Measurements from ENCODE around the gene ALDH3A1. TPM values are rescaled to one million over a fixed set of nuclear protein-coding genes. Genes with fewer than 3 reads are reported as not detected.

ALDH3A1 gene
- total RNA-seq, 1 experiment from 2014 or later, result 0.39 TPM

DNA sequence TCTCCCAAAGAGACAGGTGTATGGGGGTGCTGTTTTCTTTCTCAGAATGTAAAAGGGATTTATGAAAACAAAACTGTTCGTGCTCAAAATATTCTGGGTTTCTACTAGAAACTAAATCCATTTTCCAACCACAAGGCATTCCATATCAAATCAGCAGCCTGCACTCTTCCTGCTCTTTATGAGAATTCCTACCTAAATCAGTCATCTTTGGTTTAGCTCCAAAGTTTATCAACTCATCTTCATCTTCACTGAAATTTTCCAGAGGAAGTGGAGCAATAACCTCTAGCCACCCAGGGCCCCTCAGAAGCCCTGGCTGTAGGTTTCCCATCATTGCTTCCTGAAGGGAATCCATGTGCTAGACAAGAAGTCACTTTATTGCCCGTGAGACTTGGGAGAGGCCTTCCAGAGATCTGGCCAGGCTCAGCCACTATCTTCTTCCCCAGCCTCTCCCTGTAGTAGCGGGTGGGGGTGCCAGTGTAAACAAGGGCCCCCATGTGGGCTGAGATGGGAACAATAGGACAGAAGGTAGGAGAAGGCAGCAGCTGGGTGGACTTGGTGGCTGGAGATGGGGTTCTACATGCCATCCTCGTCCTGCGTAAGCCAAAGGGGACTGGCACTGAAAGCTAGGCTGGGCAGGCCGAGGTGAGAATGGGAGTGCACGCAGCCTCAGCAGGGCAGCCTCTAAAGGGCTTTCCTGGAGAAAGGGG is 22.0 kb upstream of the ALDH3A1 start:
- no peaks in the 10 kb centered on the region for H3K23me2 ChIP-seq (ENCODE audit: insufficient read length, low read depth, low read length, poor library complexity, severe bottlenecking)
- no peak overlapping the region for H2AK5ac ChIP-seq (ENCODE audit: insufficient read length, low read length)
- no peak overlapping the region for H2BK15ac ChIP-seq (ENCODE audit: low read depth, low read length)
- Mint-ChIP-seq H3K36me3 (ENCODE audit: insufficient read depth in 1 of 3, low read depth in 3 of 3) (no peaks in the 10 kb centered on the region), H3K4me3 (no peak overlapping the region), H3K4me1 (peaks cover 2 to 3% of the 10 kb centered on the region in 2 experiments; a peak in 3 of 4 replicates), H3K27me3 (ENCODE audit: low read depth) (no peaks in the 10 kb centered on the region; the same call in 1 of the 2 replicates), H3K27ac (no peak overlapping the region), H3K9me3 (no peaks in the 10 kb centered on the region)
- no peak overlapping the region for H3K14ac ChIP-seq (ENCODE audit: insufficient read depth, low read length)
- no peak overlapping the region for H3K56ac ChIP-seq (ENCODE audit: insufficient read length, low read depth, low read length)
- H4K20me1 ChIP-seq (ENCODE audit: control insufficient read depth, insufficient read depth, insufficient read length), result no peaks in the 10 kb centered on the region
- no peak overlapping the region for H2BK5ac ChIP-seq (ENCODE audit: insufficient read length, low read length)
- H3K4me2 ChIP-seq (ENCODE audit: insufficient read depth, insufficient read length, low read length), result no peak overlapping the region
- H4K8ac ChIP-seq (replicated peaks; ENCODE audit: insufficient read length, low read depth, low read length), result no peak overlapping the region
- TF ChIP-seq, protein P1, sequence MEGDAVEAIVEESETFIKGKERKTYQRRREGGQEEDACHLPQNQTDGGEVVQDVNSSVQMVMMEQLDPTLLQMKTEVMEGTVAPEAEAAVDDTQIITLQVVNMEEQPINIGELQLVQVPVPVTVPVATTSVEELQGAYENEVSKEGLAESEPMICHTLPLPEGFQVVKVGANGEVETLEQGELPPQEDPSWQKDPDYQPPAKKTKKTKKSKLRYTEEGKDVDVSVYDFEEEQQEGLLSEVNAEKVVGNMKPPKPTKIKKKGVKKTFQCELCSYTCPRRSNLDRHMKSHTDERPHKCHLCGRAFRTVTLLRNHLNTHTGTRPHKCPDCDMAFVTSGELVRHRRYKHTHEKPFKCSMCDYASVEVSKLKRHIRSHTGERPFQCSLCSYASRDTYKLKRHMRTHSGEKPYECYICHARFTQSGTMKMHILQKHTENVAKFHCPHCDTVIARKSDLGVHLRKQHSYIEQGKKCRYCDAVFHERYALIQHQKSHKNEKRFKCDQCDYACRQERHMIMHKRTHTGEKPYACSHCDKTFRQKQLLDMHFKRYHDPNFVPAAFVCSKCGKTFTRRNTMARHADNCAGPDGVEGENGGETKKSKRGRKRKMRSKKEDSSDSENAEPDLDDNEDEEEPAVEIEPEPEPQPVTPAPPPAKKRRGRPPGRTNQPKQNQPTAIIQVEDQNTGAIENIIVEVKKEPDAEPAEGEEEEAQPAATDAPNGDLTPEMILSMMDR (conservative IDR thresholded peaks at IDR 0.05), result no peak
- no peak overlapping the region for H3T11ph ChIP-seq (ENCODE audit: low read length)
- no peaks in the 10 kb centered on the region for H3K79me1 ChIP-seq (ENCODE audit: insufficient read depth, low read depth, low read length, poor library complexity, severe bottlenecking)
- WGBS (ENCODE audit: extremely low coverage, insufficient read length, low lambda C conversion rate), result no CpG with 5 or more reads among the region's 7 CpGs
- H4K91ac ChIP-seq (ENCODE audit: insufficient read length, low read depth, low read length), result no peak overlapping the region
- H3K79me2 ChIP-seq (ENCODE audit: insufficient read depth, low read length), result no peaks in the 10 kb centered on the region; the same call in 1 of the 2 replicates
- no peak overlapping the region for H3K27ac ChIP-seq (ENCODE audit: insufficient read length, low read depth, low read length)
- no peak for DNase-seq
- no peak overlapping the region for H2BK12ac ChIP-seq (ENCODE audit: insufficient read length, low read depth, low read length)
- no peaks in the 10 kb centered on the region for H3K4me1 ChIP-seq (ENCODE audit: insufficient read depth, low read length)
- H3K23ac ChIP-seq (ENCODE audit: insufficient read length, low read depth, low read length), result no peak overlapping the region
- no peak overlapping the region for H2BK20ac ChIP-seq (ENCODE audit: low read depth, low read length, poor library complexity, severe bottlenecking)
- no peak overlapping the region for H3K18ac ChIP-seq (ENCODE audit: insufficient read length, low read depth, low read length)
- no peaks in the 10 kb centered on the region for H3K27me3 ChIP-seq (ENCODE audit: insufficient read depth, low read length)
- no peaks in the 10 kb centered on the region for H3K9me3 ChIP-seq (ENCODE audit: control insufficient read depth, low read depth, low read length)
- H2BK120ac ChIP-seq (ENCODE audit: low read depth, low read length, poor library complexity, severe bottlenecking), result no peak overlapping the region
- H3K9ac ChIP-seq (ENCODE audit: extremely low read depth, insufficient read length, low read length), result no peak overlapping the region
- H3K4ac ChIP-seq (ENCODE audit: low read depth, low read length), result no peak overlapping the region
- no peak overlapping the region for H2AFZ ChIP-seq (ENCODE audit: low read length)
- no peak overlapping the region for H4K5ac ChIP-seq (ENCODE audit: insufficient read length, low read depth, low read length)
